HepG2 (cell line): ENCODE measurements around the gene GRIN3B. TPM values are rescaled to one million over a fixed set of nuclear protein-coding genes. Genes with fewer than 3 reads are reported as not detected.

Source experiments
- BORCS8-MEF2B ChIP-seq: sonication (generic); formaldehyde crosslinking; IDR thresholded peaks from 2 replicates; pipeline ENCODE4 v1.8.0; 2022; ENCODE audit warnings: mild to moderate bottlenecking, missing genetic modification reagents
- DMAP1 ChIP-seq: IDR thresholded peaks from 2 replicates; pipeline ENCODE4 v1.6.1; 2016
- GPN1 ChIP-seq: sonication (generic); formaldehyde crosslinking; IDR thresholded peaks from 2 replicates; pipeline ENCODE4 v1.5.1; 2020; ENCODE audit warnings: missing genetic modification reagents, borderline replicate concordance
- MATR3 ChIP-seq: sonication (generic); formaldehyde crosslinking; IDR thresholded peaks from 2 replicates; pipeline ENCODE4 v1.4.0; 2020; ENCODE audit warnings: missing genetic modification reagents
- RBM39 ChIP-seq: fragments of 200-400 bp; formaldehyde crosslinking; IDR thresholded peaks from one replicate; pipeline ENCODE4 v1.6.1; 2018; ENCODE audit warnings: antibody characterized with exemption, mild to moderate bottlenecking, low read depth, low read length; ENCODE audit not compliant: poor library complexity, severe bottlenecking
- SRSF9 ChIP-seq: fragments of 200-400 bp; formaldehyde crosslinking; IDR thresholded peaks from 2 replicates; pipeline ENCODE4 v1.6.1; 2018; ENCODE audit warnings: borderline replicate concordance, mild to moderate bottlenecking, low read depth, low read length; ENCODE audit not compliant: insufficient read depth, poor library complexity, severe bottlenecking
- TAF1 ChIP-seq: sonication (generic); formaldehyde crosslinking; IDR thresholded peaks from 2 replicates; pipeline ENCODE4 v1.4.0; 2020; ENCODE audit warnings: missing genetic modification reagents
- ZBTB20 ChIP-seq: sonication (generic); formaldehyde crosslinking; IDR thresholded peaks from 2 replicates; pipeline ENCODE4 v1.8.1; 2023; ENCODE audit warnings: missing genetic modification reagents, low read depth, mild to moderate bottlenecking, borderline replicate concordance
- ZNF263 ChIP-seq: sonication (generic); formaldehyde crosslinking; IDR thresholded peaks from 2 replicates; pipeline ENCODE4 v1.4.0; 2020; ENCODE audit warnings: missing genetic modification reagents
- ZNF382 ChIP-seq: sonication (generic); formaldehyde crosslinking; IDR thresholded peaks from 2 replicates; pipeline ENCODE4 v1.5.0; 2020; ENCODE audit warnings: missing genetic modification reagents, mild to moderate bottlenecking, borderline replicate concordance
- ZNF549 ChIP-seq: sonication (generic); formaldehyde crosslinking; IDR thresholded peaks from 2 replicates; pipeline ENCODE4 v1.5.0; 2020; ENCODE audit warnings: missing genetic modification reagents
- polyA plus RNA-seq, 8 experiments: library from polyadenylated mRNA; depleted of rRNA in 3 of 8; stranded (reverse) in 7 of 8; unstranded in 1 of 8; fragments of >200 nt; fragmentation: Illumina TruSeq in 4 of 8; extraction: Trizol in 4 of 8; gene quantifications; 2 replicates each; pipeline versions ENCODE4 v1.2.1 to v1.2.3, GENCODE V29; 2011 to 2016; ENCODE audit warnings: low read depth in 4 of 8, missing spikeins in 1 of 8, mixed read lengths in 1 of 8; ENCODE audit not compliant: insufficient read depth in 1 of 8
- total RNA-seq, 5 experiments: library from RNA; depleted of rRNA; stranded (reverse); fragments of >200 nt; fragmentation: Illumina TruSeq; extraction: Trizol; gene quantifications; 2 replicates each; pipeline ENCODE4 v1.2.3, GENCODE V29; 2016; ENCODE audit warnings: low read depth in 1 of 5
- TF ChIP-seq, protein P1 (sequence below): sonication (generic); formaldehyde crosslinking; IDR thresholded peaks from 2 replicates; pipeline ENCODE4; 2020; ENCODE audit warnings: missing genetic modification reagents, mild to moderate bottlenecking, borderline replicate concordance
- TF ChIP-seq, protein P2 (sequence below): sonication (generic); formaldehyde crosslinking; IDR thresholded peaks from 2 replicates; pipeline ENCODE4 v1.4.0; 2020; ENCODE audit warnings: low read depth, missing genetic modification reagents
- TF ChIP-seq, protein P3 (sequence below): sonication (generic); formaldehyde crosslinking; IDR thresholded peaks from 2 replicates; pipeline ENCODE4 v1.4.0; 2020; ENCODE audit warnings: mild to moderate bottlenecking, missing genetic modification reagents
- TF ChIP-seq, protein P4 (sequence below): IDR thresholded peaks from 2 replicates; pipeline ENCODE4 v1.6.1; 2016; ENCODE audit warnings: mild to moderate bottlenecking
- TF ChIP-seq, protein P5 (sequence below): sonication (generic); formaldehyde crosslinking; IDR thresholded peaks from 2 replicates; pipeline ENCODE4 v1.5.0; 2020; ENCODE audit warnings: mild to moderate bottlenecking, missing genetic modification reagents

GRIN3B gene
- total and polyA plus RNA-seq, 2 of the 13 experiments (the other 11 are each of a cell fraction or from before 2014, with no cell fraction given), result 0.07 to 0.20 TPM

DNA sequence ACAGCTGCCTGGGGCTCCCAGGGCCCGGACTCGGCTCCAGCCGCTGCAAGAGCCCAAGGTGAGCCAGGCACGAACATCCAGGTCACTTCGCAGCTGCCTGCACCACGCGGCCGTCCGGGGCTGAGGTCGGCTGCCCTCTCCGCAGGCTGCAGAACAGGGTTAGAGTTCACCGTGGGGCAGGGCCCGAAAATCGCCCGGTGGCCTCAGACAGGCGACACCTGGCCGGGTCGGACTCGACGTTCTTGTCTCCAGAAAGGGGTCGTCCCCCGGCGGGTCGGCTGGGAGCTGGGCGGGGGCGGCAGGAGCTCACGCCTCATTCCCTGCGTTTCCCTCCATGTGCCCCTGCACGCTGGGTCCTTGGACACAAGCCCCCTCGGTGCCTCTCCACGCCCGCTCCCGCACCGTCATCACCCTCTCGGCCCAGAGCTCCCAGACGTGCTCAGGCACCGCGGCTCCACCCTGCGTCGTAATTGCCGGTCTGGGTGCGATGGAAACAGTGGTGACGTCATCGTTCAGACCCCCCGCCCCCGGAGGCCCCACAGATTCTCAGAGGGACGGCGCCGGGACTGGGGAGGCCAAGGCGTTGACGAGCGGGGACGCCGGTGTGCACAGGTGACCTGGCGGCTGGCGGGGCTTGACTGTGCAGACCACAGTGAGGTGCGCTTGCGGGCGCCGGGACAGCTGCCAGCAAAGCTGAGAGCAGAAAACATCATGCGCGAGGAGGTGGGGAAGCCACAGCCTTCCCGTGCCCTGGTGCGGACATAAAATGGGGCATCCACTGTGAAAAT, 4.0 kb upstream of the GRIN3B start (continued):
- TF ChIP-seq ZNF549 (CRISPR knock-in tag) (no peak), MATR3 (CRISPR knock-in tag) (no peak), GPN1 (CRISPR knock-in tag) (no peak), BORCS8-MEF2B (0 out of 2 replicates have a peak, but pooled peaks have one; percentile 18), ZNF263 (CRISPR knock-in tag) (no peak), SRSF9 (no peak), TAF1 (CRISPR knock-in tag) (no peak), ZNF382 (CRISPR knock-in tag) (no peak), RBM39 (no peak), DMAP1 (CRISPR knock-in tag) (no peak), ZBTB20 (CRISPR knock-in tag) (no peak)
- TF ChIP-seq, protein P1, sequence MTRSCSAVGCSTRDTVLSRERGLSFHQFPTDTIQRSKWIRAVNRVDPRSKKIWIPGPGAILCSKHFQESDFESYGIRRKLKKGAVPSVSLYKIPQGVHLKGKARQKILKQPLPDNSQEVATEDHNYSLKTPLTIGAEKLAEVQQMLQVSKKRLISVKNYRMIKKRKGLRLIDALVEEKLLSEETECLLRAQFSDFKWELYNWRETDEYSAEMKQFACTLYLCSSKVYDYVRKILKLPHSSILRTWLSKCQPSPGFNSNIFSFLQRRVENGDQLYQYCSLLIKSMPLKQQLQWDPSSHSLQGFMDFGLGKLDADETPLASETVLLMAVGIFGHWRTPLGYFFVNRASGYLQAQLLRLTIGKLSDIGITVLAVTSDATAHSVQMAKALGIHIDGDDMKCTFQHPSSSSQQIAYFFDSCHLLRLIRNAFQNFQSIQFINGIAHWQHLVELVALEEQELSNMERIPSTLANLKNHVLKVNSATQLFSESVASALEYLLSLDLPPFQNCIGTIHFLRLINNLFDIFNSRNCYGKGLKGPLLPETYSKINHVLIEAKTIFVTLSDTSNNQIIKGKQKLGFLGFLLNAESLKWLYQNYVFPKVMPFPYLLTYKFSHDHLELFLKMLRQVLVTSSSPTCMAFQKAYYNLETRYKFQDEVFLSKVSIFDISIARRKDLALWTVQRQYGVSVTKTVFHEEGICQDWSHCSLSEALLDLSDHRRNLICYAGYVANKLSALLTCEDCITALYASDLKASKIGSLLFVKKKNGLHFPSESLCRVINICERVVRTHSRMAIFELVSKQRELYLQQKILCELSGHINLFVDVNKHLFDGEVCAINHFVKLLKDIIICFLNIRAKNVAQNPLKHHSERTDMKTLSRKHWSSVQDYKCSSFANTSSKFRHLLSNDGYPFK (CRISPR knock-in tag), result no peak
- TF ChIP-seq, protein P2, sequence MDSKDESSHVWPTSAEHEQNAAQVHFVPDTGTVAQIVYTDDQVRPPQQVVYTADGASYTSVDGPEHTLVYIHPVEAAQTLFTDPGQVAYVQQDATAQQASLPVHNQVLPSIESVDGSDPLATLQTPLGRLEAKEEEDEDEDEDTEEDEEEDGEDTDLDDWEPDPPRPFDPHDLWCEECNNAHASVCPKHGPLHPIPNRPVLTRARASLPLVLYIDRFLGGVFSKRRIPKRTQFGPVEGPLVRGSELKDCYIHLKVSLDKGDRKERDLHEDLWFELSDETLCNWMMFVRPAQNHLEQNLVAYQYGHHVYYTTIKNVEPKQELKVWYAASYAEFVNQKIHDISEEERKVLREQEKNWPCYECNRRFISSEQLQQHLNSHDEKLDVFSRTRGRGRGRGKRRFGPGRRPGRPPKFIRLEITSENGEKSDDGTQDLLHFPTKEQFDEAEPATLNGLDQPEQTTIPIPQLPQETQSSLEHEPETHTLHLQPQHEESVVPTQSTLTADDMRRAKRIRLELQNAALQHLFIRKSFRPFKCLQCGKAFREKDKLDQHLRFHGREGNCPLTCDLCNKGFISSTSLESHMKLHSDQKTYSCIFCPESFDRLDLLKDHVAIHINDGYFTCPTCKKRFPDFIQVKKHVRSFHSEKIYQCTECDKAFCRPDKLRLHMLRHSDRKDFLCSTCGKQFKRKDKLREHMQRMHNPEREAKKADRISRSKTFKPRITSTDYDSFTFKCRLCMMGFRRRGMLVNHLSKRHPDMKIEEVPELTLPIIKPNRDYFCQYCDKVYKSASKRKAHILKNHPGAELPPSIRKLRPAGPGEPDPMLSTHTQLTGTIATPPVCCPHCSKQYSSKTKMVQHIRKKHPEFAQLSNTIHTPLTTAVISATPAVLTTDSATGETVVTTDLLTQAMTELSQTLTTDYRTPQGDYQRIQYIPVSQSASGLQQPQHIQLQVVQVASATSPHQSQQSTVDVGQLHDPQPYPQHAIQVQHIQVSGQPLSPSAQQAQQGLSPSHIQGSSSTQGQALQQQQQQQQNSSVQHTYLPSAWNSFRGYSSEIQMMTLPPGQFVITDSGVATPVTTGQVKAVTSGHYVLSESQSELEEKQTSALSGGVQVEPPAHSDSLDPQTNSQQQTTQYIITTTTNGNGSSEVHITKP (CRISPR knock-in tag), result no peak
- TF ChIP-seq, protein P3, sequence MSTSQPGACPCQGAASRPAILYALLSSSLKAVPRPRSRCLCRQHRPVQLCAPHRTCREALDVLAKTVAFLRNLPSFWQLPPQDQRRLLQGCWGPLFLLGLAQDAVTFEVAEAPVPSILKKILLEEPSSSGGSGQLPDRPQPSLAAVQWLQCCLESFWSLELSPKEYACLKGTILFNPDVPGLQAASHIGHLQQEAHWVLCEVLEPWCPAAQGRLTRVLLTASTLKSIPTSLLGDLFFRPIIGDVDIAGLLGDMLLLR (CRISPR knock-in tag), result no peak
- TF ChIP-seq, protein P4, sequence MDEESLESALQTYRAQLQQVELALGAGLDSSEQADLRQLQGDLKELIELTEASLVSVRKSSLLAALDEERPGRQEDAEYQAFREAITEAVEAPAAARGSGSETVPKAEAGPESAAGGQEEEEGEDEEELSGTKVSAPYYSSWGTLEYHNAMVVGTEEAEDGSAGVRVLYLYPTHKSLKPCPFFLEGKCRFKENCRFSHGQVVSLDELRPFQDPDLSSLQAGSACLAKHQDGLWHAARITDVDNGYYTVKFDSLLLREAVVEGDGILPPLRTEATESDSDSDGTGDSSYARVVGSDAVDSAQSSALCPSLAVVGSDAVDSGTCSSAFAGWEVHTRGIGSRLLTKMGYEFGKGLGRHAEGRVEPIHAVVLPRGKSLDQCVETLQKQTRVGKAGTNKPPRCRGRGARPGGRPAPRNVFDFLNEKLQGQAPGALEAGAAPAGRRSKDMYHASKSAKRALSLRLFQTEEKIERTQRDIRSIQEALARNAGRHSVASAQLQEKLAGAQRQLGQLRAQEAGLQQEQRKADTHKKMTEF, result 0 out of 2 replicates have a peak, but pooled peaks have one; percentile 27
- TF ChIP-seq, protein P5, sequence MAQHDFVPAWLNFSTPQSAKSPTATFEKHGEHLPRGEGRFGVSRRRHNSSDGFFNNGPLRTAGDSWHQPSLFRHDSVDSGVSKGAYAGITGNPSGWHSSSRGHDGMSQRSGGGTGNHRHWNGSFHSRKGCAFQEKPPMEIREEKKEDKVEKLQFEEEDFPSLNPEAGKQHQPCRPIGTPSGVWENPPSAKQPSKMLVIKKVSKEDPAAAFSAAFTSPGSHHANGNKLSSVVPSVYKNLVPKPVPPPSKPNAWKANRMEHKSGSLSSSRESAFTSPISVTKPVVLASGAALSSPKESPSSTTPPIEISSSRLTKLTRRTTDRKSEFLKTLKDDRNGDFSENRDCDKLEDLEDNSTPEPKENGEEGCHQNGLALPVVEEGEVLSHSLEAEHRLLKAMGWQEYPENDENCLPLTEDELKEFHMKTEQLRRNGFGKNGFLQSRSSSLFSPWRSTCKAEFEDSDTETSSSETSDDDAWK (CRISPR knock-in tag), result no peak
